Gastroesophageal sphincter (tissue), 4 donors: ENCODE measurements around the gene VWA7. TPM values are rescaled to one million over a fixed set of nuclear protein-coding genes. Genes with fewer than 3 reads are reported as not detected.

ENCODE experiments used
- ATAC-seq: fragments of 150-250 bp; one replicate; pipeline ENCODE4 v1.9.1; 2016; ENCODE audit warnings: mild to moderate bottlenecking, moderate library complexity
- H3K27ac ChIP-seq, 4 donors: fragments of 200-600 bp; sonication (generic) in 3 of 4; 1 replicate in 3 of 4; 2 replicates in 1 of 4; pipeline ENCODE4 v1.5.1; 2016 to 2019
- H3K27me3 ChIP-seq: fragments of 200-600 bp; sonication (generic); one replicate; pipeline ENCODE4 v1.5.1; 2019
- H3K36me3 ChIP-seq, 2 donors: fragments of 200-600 bp; sonication (generic); one replicate each; pipeline ENCODE4 v1.5.1; 2019; ENCODE audit warnings: control low read depth in 1 of 2
- H3K4me1 ChIP-seq, 3 donors: fragments of 200-600 bp; sonication (generic); 1 replicate in 2 of 3; 2 replicates in 1 of 3; pipeline ENCODE4 v1.5.1; 2016 to 2019; ENCODE audit warnings: control low read depth in 2 of 3
- H3K4me3 ChIP-seq, 2 donors: fragments of 200-600 bp; sonication (generic); one replicate each; pipeline ENCODE4 v1.5.1; 2019; ENCODE audit warnings: mild to moderate bottlenecking in 1 of 2, moderate library complexity in 1 of 2
- H3K9me3 ChIP-seq, 3 donors: fragments of 200-600 bp; sonication (generic); one replicate each; pipeline ENCODE4 v1.5.1; 2017 to 2019; ENCODE audit warnings: control low read depth in 2 of 3
- EP300 ChIP-seq: sonication (generic); formaldehyde crosslinking; IDR thresholded peaks from one replicate; pipeline ENCODE4 v1.6.1; 2017; ENCODE audit warnings: antibody characterized with exemption, mild to moderate bottlenecking
- POLR2A ChIP-seq, 2 donors: fragments of 450-650 bp; IDR thresholded peaks; one replicate each; pipeline ENCODE4 v1.6.1; 2017; ENCODE audit warnings: antibody characterized with exemption in 2 of 2, mild to moderate bottlenecking in 2 of 2, moderate library complexity in 1 of 2
- POLR2AphosphoS5 ChIP-seq: sonication (generic); formaldehyde crosslinking; IDR thresholded peaks from one replicate; pipeline ENCODE4 v1.6.1; 2017; ENCODE audit warnings: antibody characterized with exemption
- WGBS, 2 donors: methylation state at CpG; one replicate each; pipeline ENCODE4 v1.1.5; 2018; ENCODE audit warnings: low coverage in 1 of 2; 5-methylcytosine and 5-hydroxymethylcytosine counted together
- total RNA-seq, 4 donors: library from RNA; depleted of rRNA; stranded (reverse); fragments of >200 nt; gene quantifications; one replicate each; pipeline ENCODE4 v1.1.0, GENCODE V29; 2016
- TF ChIP-seq, protein P1 (sequence below), 4 experiments: fragments of 200-600 bp in 2 of 4; fragments of 450-650 bp in 2 of 4; sonication (generic) in 1 of 4; IDR thresholded peaks; one replicate each; pipeline ENCODE4 v1.5.1; 2017 to 2019; ENCODE audit warnings: antibody characterized with exemption in 4 of 4, mild to moderate bottlenecking in 2 of 4, moderate library complexity in 2 of 4

VWA7 gene
- total RNA-seq, 4 donors from 2014 or later = 0.12 to 0.54 (median 0.31) TPM

DNA sequence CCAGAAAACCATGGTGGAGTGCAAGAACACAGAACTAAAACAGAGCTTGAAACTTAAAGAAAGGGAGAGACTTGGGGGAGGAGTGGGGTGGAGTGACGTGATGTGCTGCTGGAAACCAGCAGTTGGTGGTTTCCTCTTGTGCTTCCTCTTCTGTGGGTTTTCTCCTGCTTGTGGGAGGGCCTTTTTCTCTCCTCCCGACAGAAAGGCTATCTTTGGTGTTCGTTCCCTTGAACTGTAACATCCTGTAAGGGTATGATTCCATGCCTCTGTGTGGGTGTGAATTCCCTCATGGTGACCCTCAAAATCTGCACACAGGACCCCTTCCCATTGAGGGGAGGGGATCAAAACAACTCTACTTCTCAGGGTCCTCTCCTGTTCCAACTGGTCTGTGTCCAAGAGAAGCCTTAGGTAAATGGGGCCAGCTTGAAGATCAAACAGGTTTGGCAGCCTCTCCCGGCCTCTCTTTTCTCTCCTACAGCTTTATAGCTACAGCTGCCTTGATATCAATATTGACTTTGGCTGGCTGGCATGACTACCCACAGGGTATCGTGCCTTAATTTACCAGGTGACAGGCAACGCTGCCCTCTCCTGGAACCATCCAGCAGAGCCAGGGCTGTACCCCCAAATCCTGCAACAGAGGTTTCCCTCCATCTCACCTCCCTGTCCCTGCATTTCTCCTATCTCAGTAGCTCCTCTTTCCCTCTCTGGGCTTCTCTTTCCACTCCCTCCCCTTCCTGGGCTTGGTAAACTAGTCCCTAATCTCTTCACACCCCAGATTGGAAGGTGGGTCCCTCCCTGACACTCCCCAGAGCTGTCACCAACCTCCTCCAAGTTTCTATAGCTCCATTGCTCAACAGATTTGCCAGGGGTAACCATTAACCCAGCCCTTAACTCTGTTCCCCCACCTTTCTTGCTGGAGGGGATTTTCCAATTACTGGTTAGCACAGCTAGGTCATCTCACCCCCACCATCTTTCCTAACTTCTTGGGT lies 38.8 kb downstream of the VWA7 start:
- Histone ChIP-seq H3K27ac (peak overlapping the region in 3 of 4 donors; percentile 90 to 93 (median 92)), H3K9me3 (no peaks in the 10 kb centered on the region), H3K27me3 (no peaks in the 10 kb centered on the region), H3K36me3 (peaks cover 0 to 11% of the 10 kb centered on the region in 2 donors), H3K4me3 (no peak overlapping the region), H3K4me1 (peaks cover 3 to 58% (median 25%) of the 10 kb centered on the region in 3 donors)
- WGBS, 2 donors = 19 to 33% methylated on average over 6 of the region's 6 CpGs
- no peak for TF ChIP-seq POLR2A (IDR thresholded peaks at IDR 0.05)
- TF ChIP-seq EP300 = no peak
- no peak for TF ChIP-seq POLR2AphosphoS5
- TF ChIP-seq, protein P1, sequence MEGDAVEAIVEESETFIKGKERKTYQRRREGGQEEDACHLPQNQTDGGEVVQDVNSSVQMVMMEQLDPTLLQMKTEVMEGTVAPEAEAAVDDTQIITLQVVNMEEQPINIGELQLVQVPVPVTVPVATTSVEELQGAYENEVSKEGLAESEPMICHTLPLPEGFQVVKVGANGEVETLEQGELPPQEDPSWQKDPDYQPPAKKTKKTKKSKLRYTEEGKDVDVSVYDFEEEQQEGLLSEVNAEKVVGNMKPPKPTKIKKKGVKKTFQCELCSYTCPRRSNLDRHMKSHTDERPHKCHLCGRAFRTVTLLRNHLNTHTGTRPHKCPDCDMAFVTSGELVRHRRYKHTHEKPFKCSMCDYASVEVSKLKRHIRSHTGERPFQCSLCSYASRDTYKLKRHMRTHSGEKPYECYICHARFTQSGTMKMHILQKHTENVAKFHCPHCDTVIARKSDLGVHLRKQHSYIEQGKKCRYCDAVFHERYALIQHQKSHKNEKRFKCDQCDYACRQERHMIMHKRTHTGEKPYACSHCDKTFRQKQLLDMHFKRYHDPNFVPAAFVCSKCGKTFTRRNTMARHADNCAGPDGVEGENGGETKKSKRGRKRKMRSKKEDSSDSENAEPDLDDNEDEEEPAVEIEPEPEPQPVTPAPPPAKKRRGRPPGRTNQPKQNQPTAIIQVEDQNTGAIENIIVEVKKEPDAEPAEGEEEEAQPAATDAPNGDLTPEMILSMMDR (IDR thresholded peaks at IDR 0.05) = no peak
- no peak for ATAC-seq

DNA sequence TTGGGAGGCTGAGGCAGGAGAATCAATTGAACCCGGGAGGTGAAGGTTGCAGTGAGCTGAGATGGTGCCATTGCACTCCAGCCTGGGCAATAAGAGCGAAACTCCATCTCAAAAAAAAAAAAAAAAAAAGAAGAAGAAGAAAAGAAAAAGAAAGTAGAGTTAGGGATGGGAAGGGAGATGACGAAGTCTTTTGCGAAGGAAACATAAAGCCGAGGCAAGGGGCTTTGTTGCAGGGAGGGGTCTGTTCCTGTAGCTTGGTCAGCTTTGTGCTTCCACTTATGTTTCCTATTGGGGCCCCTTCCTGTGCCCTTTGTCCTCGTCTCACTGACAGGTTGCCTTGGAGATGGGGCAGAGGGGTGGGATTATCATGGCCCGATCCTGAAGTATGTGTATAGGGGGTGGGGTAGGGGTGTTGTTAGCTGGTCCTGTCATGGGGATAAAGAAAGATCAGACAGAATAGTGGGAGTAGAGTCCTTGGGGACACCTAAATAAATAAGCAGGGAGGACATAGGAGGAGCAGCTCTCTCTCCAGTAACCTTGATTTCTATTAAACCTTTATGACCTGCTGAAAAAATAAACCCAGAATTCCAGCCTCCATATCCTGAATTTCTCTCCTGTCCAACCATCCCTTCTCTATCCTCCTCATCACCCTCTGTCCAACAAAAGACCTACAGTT lies 39.7 kb downstream of the VWA7 start:
- TF ChIP-seq, protein P1 (IDR thresholded peaks at IDR 0.05) = no peak
- TF ChIP-seq EP300 (no peak), POLR2AphosphoS5 (no peak), POLR2A (IDR thresholded peaks at IDR 0.05) (no peak)
- ATAC-seq = no peak
- H3K27me3 ChIP-seq = no peaks in the 10 kb centered on the region
- H3K36me3 ChIP-seq = peaks cover 0 to 19% of the 10 kb centered on the region in 2 donors
- 29 to 41% methylated on average over 1 to 7 of the region's 7 CpGs for WGBS, 2 donors
- no peak overlapping the region for H3K4me3 ChIP-seq
- peaks cover 3 to 67% (median 25%) of the 10 kb centered on the region in 3 donors for H3K4me1 ChIP-seq
- peak overlapping the region in 3 of 4 donors; percentile 90 to 93 (median 92) for H3K27ac ChIP-seq
- no peaks in the 10 kb centered on the region for H3K9me3 ChIP-seq

DNA sequence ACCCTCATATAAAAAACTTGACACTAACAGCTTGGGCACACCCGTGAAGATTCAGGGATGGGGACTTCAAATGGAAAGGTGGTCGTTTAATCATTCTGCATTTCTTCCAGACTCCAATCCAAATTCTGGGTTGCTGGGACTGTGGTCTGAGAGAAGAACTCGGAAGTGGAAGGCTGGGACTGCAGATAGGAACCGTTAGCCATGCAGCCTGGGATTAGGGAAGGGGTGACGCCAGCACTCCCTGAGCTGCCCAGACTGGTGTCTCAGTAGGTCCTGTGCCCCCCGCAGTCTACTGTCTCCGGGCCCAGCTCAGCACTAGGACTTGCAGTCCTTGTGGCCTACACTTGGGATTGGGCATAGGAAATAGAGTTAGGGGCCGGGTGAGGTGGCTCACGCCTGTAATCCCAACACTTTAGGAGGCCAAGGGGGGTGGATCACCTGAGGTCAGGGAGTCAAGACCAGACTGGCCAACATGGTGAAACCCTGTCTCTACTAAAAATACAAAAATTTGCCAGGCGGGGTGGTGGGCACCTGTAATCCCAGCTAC lies 40.3 kb downstream of the VWA7 start:
- no peaks in the 10 kb centered on the region for H3K27me3 ChIP-seq
- ATAC-seq = no peak
- H3K4me1 ChIP-seq = peaks cover 3 to 73% (median 25%) of the 10 kb centered on the region in 3 donors
- H3K36me3 ChIP-seq = peaks cover 0 to 25% of the 10 kb centered on the region in 2 donors
- TF ChIP-seq EP300 = no peak
- no peak for TF ChIP-seq POLR2A (IDR thresholded peaks at IDR 0.05)
- TF ChIP-seq, protein P1 (IDR thresholded peaks at IDR 0.05) = no peak
- TF ChIP-seq POLR2AphosphoS5 = no peak
- H3K9me3 ChIP-seq = no peaks in the 10 kb centered on the region
- H3K4me3 ChIP-seq = peak overlapping the region; percentile 61 to 71
- WGBS, 2 donors = 0% methylated on average over 1 to 2 of the region's 10 CpGs
- H3K27ac ChIP-seq = peak overlapping the region; percentile 79 to 93 (median 91)

DNA sequence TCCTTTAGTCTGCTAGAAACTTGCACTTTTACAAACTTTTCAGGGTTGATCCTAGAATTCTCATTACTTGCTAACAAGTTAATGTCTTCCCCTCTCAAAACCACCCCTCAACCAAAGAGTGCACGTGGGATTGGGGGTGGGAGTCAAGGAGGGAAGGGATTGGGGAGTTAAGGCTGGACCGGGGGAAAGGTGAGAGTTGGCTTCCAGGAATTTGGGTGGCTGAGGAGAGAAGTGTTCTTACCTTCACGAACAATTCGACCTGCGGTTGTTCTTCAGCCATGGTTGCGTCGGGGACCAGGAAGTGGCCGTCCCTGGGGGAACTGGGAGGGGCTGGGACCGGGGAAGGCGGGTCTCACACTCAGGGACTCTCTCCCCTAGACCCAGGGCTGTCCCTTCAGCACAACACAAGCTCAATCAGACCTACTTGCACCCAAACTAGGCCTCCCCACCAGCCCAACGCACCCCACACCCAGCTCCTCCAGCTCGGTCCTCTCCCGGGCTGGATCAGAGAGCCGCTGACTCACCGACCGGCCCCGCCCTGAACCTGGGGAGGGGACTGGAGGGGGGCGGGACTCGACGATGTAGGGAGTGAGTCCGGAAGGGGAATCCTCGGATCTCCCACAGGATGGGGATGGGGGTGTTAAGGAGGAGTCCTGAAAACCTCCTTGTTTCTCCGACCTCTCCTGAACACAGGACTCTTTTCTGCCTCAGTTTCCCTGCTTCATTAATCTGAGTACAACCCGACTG lies 40.9 kb downstream of the VWA7 start, which contains the start of gene CLIC1:
TSS of gene CLIC1 (minus strand) at position 510 of the 747 bp plus-strand sequence. CDS start at position 280, 230 bp downstream.
- no peaks in the 10 kb centered on the region for H3K9me3 ChIP-seq
- H3K27me3 ChIP-seq = no peaks in the 10 kb centered on the region
- H3K27ac ChIP-seq = peak within 1 kb of the TSS; percentile 79 to 93 (median 91)
- peaks cover 3 to 78% (median 25%) of the 10 kb centered on the region in 3 donors for H3K4me1 ChIP-seq
- TF ChIP-seq EP300 (no peak), POLR2AphosphoS5 (peak; percentile 96), POLR2A (IDR thresholded peaks at IDR 0.05) (peak; percentile 86 to 88)
- TF ChIP-seq, protein P1 (IDR thresholded peaks at IDR 0.05) = no peak
- H3K36me3 ChIP-seq = peaks cover 0 to 32% of the 10 kb centered on the region in 2 donors
- peak; percentile 69 for ATAC-seq
- H3K4me3 ChIP-seq = peak within 1 kb of the TSS; percentile 61 to 71
- 0 to 3% methylated on average over 2 to 10 of the region's 24 CpGs for WGBS, 2 donors
